Measurements from ENCODE around the gene TMEM140.
"Not testable (repeated sequence)": the region's sequence is repeated elsewhere in the genome, so short reads cannot be mapped to it uniquely, and the experiment has no call there.

The TMEM140 gene

GRCh38 chr7:135111379-135111778 lies 36.5 kb upstream of the TMEM140 start:
- DNase-seq (ENCODE audit: low read depth) = no peak
- TF ChIP-seq CTCF (IDR thresholded peaks at IDR 0.05; ENCODE audit: control insufficient read depth, insufficient read depth, low read depth, low read length, missing control alignments) = no peak
- no peak overlapping the region for H3K4me3 ChIP-seq (ENCODE audit: control insufficient read depth, low read depth, low read length)

- no peak overlapping the region for H3K4me3 ChIP-seq (ENCODE audit: control insufficient read depth, low read depth, low read length)
- no peak for DNase-seq (ENCODE audit: low read depth)
- no peak for TF ChIP-seq CTCF (IDR thresholded peaks at IDR 0.05; ENCODE audit: control insufficient read depth, insufficient read depth, low read depth, low read length, missing control alignments)
Measured at GRCh38 chr7:135114622-135115021, 33.2 kb upstream of the TMEM140 start.

- TF ChIP-seq CTCF (IDR thresholded peaks at IDR 0.05; ENCODE audit: control insufficient read depth, insufficient read depth, low read depth, low read length, missing control alignments) = no peak
- DNase-seq (ENCODE audit: low read depth) = no peak
- no peak overlapping the region for H3K4me3 ChIP-seq (ENCODE audit: control insufficient read depth, low read depth, low read length)
Measured at GRCh38 chr7:135117096-135117495, 30.8 kb upstream of the TMEM140 start.

DNA sequence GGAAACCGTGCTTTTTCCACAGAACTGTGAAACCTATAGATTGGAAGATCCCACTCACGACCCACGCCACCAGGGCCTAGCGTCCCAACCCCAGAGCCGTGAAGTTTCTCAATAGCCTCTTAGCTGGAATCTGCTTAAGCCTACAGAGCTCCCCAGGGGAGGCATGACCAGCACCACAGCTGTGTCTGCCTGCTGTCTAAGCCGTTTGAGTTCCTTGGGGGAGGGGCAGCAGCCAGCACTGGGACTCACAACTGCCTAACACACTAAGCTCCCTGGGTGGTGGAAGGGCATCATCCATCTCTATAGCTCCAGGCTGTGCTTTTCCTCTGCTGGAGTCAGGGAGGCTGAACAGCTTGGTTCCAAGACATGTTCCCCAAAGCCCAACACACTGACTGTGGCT lies 26.0 kb upstream of the TMEM140 start:
- no peak for DNase-seq (ENCODE audit: low read depth)
- TF ChIP-seq CTCF (IDR thresholded peaks at IDR 0.05; ENCODE audit: control insufficient read depth, insufficient read depth, low read depth, low read length, missing control alignments) = no peak
- no peak overlapping the region for H3K4me3 ChIP-seq (ENCODE audit: control insufficient read depth, low read depth, low read length)

DNA sequence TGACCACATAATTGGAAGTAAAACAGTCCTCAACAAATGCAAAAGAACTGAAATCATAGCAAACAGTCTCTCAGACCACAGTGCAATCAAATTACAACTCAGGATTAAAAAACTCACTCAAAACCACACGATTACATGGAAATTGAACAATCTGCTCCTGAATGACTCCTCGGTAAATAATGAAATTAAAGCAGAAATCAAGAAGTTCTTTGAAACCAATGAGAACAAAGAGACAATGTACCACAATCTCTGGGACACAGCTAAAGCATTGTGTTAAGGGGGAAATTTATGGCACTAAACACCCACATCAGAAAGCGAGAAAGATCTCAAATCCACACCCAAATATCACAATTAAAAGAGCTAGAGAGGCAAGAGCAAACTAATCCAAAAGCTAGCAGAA lies 23.2 kb upstream of the TMEM140 start:
- not testable (repeated sequence) for DNase-seq (ENCODE audit: low read depth); H3K4me3 ChIP-seq (ENCODE audit: control insufficient read depth, low read depth, low read length)

GRCh38 chr7:135128931-135129330 lies 18.9 kb upstream of the TMEM140 start:
- no peak for DNase-seq (ENCODE audit: low read depth)
- no peak for TF ChIP-seq CTCF (IDR thresholded peaks at IDR 0.05; ENCODE audit: control insufficient read depth, insufficient read depth, low read depth, low read length, missing control alignments)
- H3K4me3 ChIP-seq (ENCODE audit: control insufficient read depth, low read depth, low read length) = no peak overlapping the region

DNA sequence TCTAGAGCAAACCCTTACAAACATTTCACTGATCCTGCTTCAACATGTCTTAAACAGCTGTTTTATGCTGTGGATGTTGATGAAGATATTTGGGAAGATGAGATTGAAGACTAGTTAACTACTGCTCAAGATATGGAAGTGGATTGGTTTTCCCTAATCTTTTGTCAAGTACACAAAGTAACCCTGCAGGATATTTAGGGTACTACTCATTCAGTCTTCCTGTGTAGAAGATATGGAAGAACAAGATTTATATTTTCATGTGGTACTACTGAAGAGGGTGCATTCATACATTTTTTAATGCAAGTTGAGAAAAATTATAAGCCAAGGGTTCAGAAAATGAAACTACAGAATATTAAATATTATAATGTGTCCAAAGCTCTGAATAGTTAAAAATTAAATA lies 18.3 kb upstream of the TMEM140 start:
- TF ChIP-seq CTCF (IDR thresholded peaks at IDR 0.05; ENCODE audit: control insufficient read depth, insufficient read depth, low read depth, low read length, missing control alignments) = no peak
- DNase-seq (ENCODE audit: low read depth) = no peak
- no peak overlapping the region for H3K4me3 ChIP-seq (ENCODE audit: control insufficient read depth, low read depth, low read length)
